Measurements from ENCODE around the gene ZNF584. TPM values are rescaled to one million over a fixed set of nuclear protein-coding genes. Genes with fewer than 3 reads are reported as not detected.

The ZNF584 gene
- polyA plus RNA-seq, 1 donor from 2014 or later = 29.6 TPM

DNA sequence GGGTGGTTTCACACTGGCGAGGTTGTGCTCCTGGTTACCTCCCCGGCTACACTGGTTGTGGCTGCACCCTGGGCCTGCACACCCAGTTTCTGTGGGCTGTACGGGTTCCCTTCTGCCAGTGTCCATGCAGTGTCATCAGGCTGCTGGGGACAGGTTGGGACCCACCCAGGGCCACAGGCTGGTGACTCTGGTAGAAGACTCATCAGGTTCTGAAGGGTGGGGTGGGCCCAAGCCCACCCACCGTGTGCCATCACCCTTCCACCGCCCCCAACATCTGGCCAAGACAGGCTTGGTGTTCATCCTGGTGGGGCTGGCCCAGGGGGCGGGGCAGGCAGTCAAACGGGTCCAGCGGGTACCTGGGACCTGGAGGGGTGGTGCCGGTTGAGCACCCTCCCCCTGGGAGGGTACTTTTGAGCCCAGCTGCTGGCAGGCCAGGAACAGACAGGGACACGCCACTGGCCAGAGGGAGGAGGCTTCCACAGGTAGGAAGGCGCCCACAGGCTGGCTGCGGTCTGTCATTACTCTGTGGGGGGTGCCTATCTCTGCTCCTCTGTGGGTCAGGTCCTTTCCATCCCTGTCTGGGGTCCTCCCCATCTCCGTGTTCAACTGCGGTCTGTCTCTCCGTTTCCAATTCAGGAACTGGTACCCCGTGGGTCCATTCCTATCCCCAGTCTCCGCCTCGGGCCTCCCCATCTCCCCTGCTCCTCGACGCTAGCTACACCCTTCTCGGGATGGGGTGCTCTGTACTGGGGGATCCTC lies 13.1 kb upstream of the ZNF584 start, which contains the start of gene RNF225:
RNF225 (plus strand) TSS at position 437 of the 759 bp plus-strand sequence. CDS start 434 bp downstream, outside the sequence.
- Histone ChIP-seq H3K79me2 (replicated peaks; ENCODE audit: insufficient read depth, low read length) (peaks cover 2% of the 10 kb centered on the region), H3K4me3 (ENCODE audit: low read length) (no peak within 1 kb of the TSS), H3K36me3 (ENCODE audit: insufficient read depth, low read length) (no peaks in the 10 kb centered on the region), H3K9me3 (ENCODE audit: low read length) (no peaks in the 10 kb centered on the region), H3K4me2 (ENCODE audit: low read length) (no peak within 1 kb of the TSS), H3F3A (ENCODE audit: insufficient read depth, low read length, poor library complexity, severe bottlenecking) (no peaks in the 10 kb centered on the region), H3K27ac (ENCODE audit: low read length) (no peak within 1 kb of the TSS), H3K9me2 (ENCODE audit: insufficient read depth, low read length) (no peaks in the 10 kb centered on the region), H2AFZ (ENCODE audit: low read depth, low read length) (no peak within 1 kb of the TSS), H3K9ac (ENCODE audit: low read length) (no peak within 1 kb of the TSS), H3K27me3 (ENCODE audit: insufficient read depth, low read depth, low read length) (no peaks in the 10 kb centered on the region), H4K20me1 (ENCODE audit: insufficient read depth) (no peaks in the 10 kb centered on the region)
- TF ChIP-seq MXI1 (conservative IDR thresholded peaks at IDR 0.05; ENCODE audit: poor library complexity, severe bottlenecking) = no peak
- no peak for TF ChIP-seq TAF1 (IDR thresholded peaks at IDR 0.05; ENCODE audit: low read depth)
- no peak for TF ChIP-seq EZH2 (IDR thresholded peaks at IDR 0.05; ENCODE audit: borderline replicate concordance, insufficient read depth, low read length, poor library complexity, severe bottlenecking)
- TF ChIP-seq SMC3 (conservative IDR thresholded peaks at IDR 0.05; ENCODE audit: poor library complexity) = no peak
- TF ChIP-seq, protein P1, sequence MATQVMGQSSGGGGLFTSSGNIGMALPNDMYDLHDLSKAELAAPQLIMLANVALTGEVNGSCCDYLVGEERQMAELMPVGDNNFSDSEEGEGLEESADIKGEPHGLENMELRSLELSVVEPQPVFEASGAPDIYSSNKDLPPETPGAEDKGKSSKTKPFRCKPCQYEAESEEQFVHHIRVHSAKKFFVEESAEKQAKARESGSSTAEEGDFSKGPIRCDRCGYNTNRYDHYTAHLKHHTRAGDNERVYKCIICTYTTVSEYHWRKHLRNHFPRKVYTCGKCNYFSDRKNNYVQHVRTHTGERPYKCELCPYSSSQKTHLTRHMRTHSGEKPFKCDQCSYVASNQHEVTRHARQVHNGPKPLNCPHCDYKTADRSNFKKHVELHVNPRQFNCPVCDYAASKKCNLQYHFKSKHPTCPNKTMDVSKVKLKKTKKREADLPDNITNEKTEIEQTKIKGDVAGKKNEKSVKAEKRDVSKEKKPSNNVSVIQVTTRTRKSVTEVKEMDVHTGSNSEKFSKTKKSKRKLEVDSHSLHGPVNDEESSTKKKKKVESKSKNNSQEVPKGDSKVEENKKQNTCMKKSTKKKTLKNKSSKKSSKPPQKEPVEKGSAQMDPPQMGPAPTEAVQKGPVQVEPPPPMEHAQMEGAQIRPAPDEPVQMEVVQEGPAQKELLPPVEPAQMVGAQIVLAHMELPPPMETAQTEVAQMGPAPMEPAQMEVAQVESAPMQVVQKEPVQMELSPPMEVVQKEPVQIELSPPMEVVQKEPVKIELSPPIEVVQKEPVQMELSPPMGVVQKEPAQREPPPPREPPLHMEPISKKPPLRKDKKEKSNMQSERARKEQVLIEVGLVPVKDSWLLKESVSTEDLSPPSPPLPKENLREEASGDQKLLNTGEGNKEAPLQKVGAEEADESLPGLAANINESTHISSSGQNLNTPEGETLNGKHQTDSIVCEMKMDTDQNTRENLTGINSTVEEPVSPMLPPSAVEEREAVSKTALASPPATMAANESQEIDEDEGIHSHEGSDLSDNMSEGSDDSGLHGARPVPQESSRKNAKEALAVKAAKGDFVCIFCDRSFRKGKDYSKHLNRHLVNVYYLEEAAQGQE (IDR thresholded peaks at IDR 0.05; ENCODE audit: borderline replicate concordance) = no peak
- TF ChIP-seq RAD21 (conservative IDR thresholded peaks at IDR 0.05) = no peak
- TF ChIP-seq POLR2AphosphoS5 (IDR thresholded peaks at IDR 0.05) = no peak
- TF ChIP-seq, protein P2, sequence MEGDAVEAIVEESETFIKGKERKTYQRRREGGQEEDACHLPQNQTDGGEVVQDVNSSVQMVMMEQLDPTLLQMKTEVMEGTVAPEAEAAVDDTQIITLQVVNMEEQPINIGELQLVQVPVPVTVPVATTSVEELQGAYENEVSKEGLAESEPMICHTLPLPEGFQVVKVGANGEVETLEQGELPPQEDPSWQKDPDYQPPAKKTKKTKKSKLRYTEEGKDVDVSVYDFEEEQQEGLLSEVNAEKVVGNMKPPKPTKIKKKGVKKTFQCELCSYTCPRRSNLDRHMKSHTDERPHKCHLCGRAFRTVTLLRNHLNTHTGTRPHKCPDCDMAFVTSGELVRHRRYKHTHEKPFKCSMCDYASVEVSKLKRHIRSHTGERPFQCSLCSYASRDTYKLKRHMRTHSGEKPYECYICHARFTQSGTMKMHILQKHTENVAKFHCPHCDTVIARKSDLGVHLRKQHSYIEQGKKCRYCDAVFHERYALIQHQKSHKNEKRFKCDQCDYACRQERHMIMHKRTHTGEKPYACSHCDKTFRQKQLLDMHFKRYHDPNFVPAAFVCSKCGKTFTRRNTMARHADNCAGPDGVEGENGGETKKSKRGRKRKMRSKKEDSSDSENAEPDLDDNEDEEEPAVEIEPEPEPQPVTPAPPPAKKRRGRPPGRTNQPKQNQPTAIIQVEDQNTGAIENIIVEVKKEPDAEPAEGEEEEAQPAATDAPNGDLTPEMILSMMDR (IDR thresholded peaks at IDR 0.05; ENCODE audit: poor library complexity, severe bottlenecking) = no peak
- no peak for TF ChIP-seq EP300 (conservative IDR thresholded peaks at IDR 0.05; ENCODE audit: poor library complexity, severe bottlenecking)

DNA sequence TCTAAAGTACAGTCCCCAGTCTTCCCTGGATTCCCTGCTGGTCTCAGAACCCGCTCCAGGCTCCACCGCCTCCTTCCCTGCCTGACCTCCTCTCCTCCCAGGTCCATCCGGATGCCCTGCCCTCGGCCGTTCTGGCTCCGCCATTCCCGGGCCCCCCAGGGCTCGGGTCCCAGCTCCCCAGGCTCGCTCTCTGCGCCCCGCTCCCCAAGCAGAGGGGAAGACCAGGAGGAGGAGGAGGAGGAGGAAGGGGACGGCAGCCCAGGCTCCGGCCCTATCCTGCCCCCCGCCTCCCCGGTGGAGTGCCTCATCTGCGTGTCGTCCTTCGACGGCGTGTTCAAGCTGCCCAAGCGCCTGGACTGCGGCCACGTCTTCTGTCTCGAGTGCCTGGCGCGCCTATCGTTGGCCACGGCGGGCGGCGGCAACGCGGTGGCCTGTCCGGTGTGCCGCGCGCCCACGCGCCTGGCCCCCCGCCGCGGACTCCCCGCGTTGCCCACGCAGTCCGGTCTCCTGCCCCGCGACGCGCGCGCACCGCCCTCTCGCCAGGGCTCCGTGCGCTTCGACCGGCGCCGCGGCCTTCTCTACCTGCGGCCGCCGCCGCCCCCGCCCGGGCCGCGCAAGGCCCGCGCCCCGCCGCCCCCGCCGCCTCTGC lies 12.3 kb upstream of the ZNF584 start:
- TF ChIP-seq POLR2AphosphoS5 (IDR thresholded peaks at IDR 0.05) = no peak
- no peak for TF ChIP-seq RAD21 (conservative IDR thresholded peaks at IDR 0.05)
- TF ChIP-seq, protein P2 (IDR thresholded peaks at IDR 0.05; ENCODE audit: poor library complexity, severe bottlenecking) = no peak
- TF ChIP-seq, protein P1 (IDR thresholded peaks at IDR 0.05; ENCODE audit: borderline replicate concordance) = no peak
- TF ChIP-seq SMC3 (conservative IDR thresholded peaks at IDR 0.05; ENCODE audit: poor library complexity) = no peak
- no peak for TF ChIP-seq EZH2 (IDR thresholded peaks at IDR 0.05; ENCODE audit: borderline replicate concordance, insufficient read depth, low read length, poor library complexity, severe bottlenecking)
- no peak for TF ChIP-seq EP300 (conservative IDR thresholded peaks at IDR 0.05; ENCODE audit: poor library complexity, severe bottlenecking)
- TF ChIP-seq MXI1 (conservative IDR thresholded peaks at IDR 0.05; ENCODE audit: poor library complexity, severe bottlenecking) = no peak
- no peak for TF ChIP-seq TAF1 (IDR thresholded peaks at IDR 0.05; ENCODE audit: low read depth)
- H3K4me3 ChIP-seq (ENCODE audit: low read length) = no peak overlapping the region
- no peaks in the 10 kb centered on the region for H3K9me3 ChIP-seq (ENCODE audit: low read length)
- H3K36me3 ChIP-seq (ENCODE audit: insufficient read depth, low read length) = no peaks in the 10 kb centered on the region
- no peaks in the 10 kb centered on the region for H4K20me1 ChIP-seq (ENCODE audit: insufficient read depth)
- H2AFZ ChIP-seq (ENCODE audit: low read depth, low read length) = no peak overlapping the region
- H3K9me2 ChIP-seq (ENCODE audit: insufficient read depth, low read length) = no peaks in the 10 kb centered on the region
- no peak overlapping the region for H3K9ac ChIP-seq (ENCODE audit: low read length)
- no peaks in the 10 kb centered on the region for H3K27me3 ChIP-seq (ENCODE audit: insufficient read depth, low read depth, low read length)
- no peak overlapping the region for H3K27ac ChIP-seq (ENCODE audit: low read length)
- H3K4me2 ChIP-seq (ENCODE audit: low read length) = no peak overlapping the region
- H3K79me2 ChIP-seq (replicated peaks; ENCODE audit: insufficient read depth, low read length) = peaks cover 7% of the 10 kb centered on the region
- no peaks in the 10 kb centered on the region for H3F3A ChIP-seq (ENCODE audit: insufficient read depth, low read length, poor library complexity, severe bottlenecking)

All from neural cell (in vitro differentiated cells).